ENCODE data around the gene SOWAHA.

The SOWAHA gene

DNA sequence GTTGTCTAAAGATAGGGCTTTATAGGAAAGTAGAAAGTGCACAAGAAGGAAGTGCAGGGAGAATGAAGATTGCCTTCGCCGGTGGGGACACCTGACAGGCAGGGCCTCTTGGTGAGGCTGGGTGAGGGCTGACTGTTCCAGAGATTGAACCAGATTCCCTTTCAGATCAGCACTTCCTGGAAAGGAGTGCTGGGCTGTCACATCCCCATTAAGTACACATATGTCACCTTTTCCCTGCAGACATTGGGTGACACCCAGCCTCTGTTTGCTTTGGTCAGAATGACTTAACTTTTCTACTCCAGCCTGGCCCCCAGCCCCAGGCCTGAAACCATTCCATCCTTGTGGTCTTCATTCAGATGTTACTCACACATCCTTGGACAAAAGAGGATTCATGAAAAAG, 24.8 kb downstream of the SOWAHA start:
- Histone ChIP-seq H3K9me2 (ENCODE audit: low read depth, low read length) (no peaks in the 10 kb centered on the region), H3K4me2 (ENCODE audit: low read length) (no peak overlapping the region), H3K27me3 (ENCODE audit: insufficient read depth, low read length) (no peaks in the 10 kb centered on the region), H3K4me3 (ENCODE audit: low read depth, low read length, poor library complexity, severe bottlenecking) (no peak overlapping the region), H3K79me2 (ENCODE audit: insufficient read depth, low read length) (no peaks in the 10 kb centered on the region), H3K27ac (ENCODE audit: low read depth, low read length, poor library complexity, severe bottlenecking) (no peak overlapping the region), H4K20me1 (ENCODE audit: insufficient read depth, low read length) (no peaks in the 10 kb centered on the region), H2AFZ (ENCODE audit: low read length) (no peak overlapping the region), H3K9me3 (ENCODE audit: low read length) (no peaks in the 10 kb centered on the region), H3F3A (ENCODE audit: insufficient read depth, low read length) (no peaks in the 10 kb centered on the region), H3K36me3 (ENCODE audit: insufficient read depth, low read length) (no peaks in the 10 kb centered on the region), H3K9ac (ENCODE audit: low read length) (no peak overlapping the region), H3K4me1 (ENCODE audit: insufficient read depth, low read length, severe bottlenecking) (no peaks in the 10 kb centered on the region)
- no peak for TF ChIP-seq CTCF (IDR thresholded peaks at IDR 0.05; ENCODE audit: low read length)
- no peak for TF ChIP-seq EZH2 (IDR thresholded peaks at IDR 0.05; ENCODE audit: borderline replicate concordance, low read length)

- no peak overlapping the region for H3K9ac ChIP-seq (ENCODE audit: low read length)
- no peaks in the 10 kb centered on the region for H3K36me3 ChIP-seq (ENCODE audit: insufficient read depth, low read length)
- no peaks in the 10 kb centered on the region for H3F3A ChIP-seq (ENCODE audit: insufficient read depth, low read length)
- no peak overlapping the region for H3K4me3 ChIP-seq (ENCODE audit: low read depth, low read length, poor library complexity, severe bottlenecking)
- no peak overlapping the region for H2AFZ ChIP-seq (ENCODE audit: low read length)
- 0 out of 2 replicates have a peak, but pooled peaks cover 2% of the 10 kb centered on the region for H3K9me3 ChIP-seq (ENCODE audit: low read length)
- H3K9me2 ChIP-seq (ENCODE audit: low read depth, low read length), result no peaks in the 10 kb centered on the region
- H3K4me1 ChIP-seq (ENCODE audit: insufficient read depth, low read length, severe bottlenecking), result no peaks in the 10 kb centered on the region
- H4K20me1 ChIP-seq (ENCODE audit: insufficient read depth, low read length), result no peaks in the 10 kb centered on the region
- H3K27me3 ChIP-seq (ENCODE audit: insufficient read depth, low read length), result no peaks in the 10 kb centered on the region
- H3K27ac ChIP-seq (ENCODE audit: low read depth, low read length, poor library complexity, severe bottlenecking), result no peak overlapping the region
- H3K79me2 ChIP-seq (ENCODE audit: insufficient read depth, low read length), result no peaks in the 10 kb centered on the region
- TF ChIP-seq EZH2 (IDR thresholded peaks at IDR 0.05; ENCODE audit: borderline replicate concordance, low read length), result no peak
- no peak for TF ChIP-seq CTCF (IDR thresholded peaks at IDR 0.05; ENCODE audit: low read length)
- no peak overlapping the region for H3K4me2 ChIP-seq (ENCODE audit: low read length)
Observed at GRCh38 chr5:132838516-132839282, 25.6 kb downstream of the SOWAHA start.

DNA sequence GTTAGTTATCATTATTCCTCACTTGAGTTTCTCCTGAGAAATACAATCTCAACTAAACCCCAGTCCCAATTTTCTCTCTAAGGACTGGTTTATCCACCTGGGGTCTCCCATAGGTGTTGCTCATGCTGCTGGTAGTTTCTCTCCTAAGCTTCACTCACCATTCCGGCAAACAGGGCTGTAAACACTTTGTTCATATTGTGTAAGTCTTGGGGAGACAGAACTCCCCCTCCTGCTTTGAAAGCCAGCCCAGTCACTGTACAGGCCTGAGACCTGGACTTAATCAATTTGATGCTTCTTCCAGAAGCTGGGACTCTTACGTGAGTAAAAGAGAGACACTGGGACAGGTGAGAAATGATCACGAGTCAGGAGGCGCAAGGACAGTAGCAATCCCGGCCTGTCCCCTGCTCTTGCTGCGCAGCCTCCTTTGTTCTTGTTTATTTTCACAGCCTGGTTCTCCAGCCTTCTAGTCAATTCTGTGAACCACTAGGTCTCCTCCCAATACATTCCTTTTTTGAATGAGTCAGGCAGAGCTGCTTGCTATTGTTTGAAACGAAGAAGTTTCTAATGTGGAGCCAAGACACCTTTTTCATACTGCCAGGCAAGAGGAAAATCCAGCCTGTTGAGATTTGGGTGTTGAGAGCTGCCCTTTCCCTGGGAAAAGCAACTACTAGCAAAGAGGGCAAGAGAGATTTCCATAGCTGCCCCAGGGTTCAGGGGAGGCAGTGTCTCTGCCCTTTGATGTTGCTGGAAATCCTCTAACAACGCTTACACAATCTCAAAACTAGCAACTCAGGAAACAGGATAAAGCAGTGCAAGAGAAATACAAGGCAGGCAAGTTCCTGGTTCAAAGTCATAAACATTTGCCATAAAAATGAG, 26.6 kb downstream of the SOWAHA start:
- H2AFZ ChIP-seq (ENCODE audit: low read length), result no peak overlapping the region
- H3K27ac ChIP-seq (ENCODE audit: low read depth, low read length, poor library complexity, severe bottlenecking), result no peak overlapping the region
- no peaks in the 10 kb centered on the region for H3K27me3 ChIP-seq (ENCODE audit: insufficient read depth, low read length)
- H3K4me3 ChIP-seq (ENCODE audit: low read depth, low read length, poor library complexity, severe bottlenecking), result no peak overlapping the region
- TF ChIP-seq EZH2 (IDR thresholded peaks at IDR 0.05; ENCODE audit: borderline replicate concordance, low read length) (no peak), CTCF (IDR thresholded peaks at IDR 0.05; ENCODE audit: low read length) (no peak)
- no peaks in the 10 kb centered on the region for H3K4me1 ChIP-seq (ENCODE audit: insufficient read depth, low read length, severe bottlenecking)
- H4K20me1 ChIP-seq (ENCODE audit: insufficient read depth, low read length), result no peaks in the 10 kb centered on the region
- H3F3A ChIP-seq (ENCODE audit: insufficient read depth, low read length), result no peaks in the 10 kb centered on the region
- no peaks in the 10 kb centered on the region for H3K36me3 ChIP-seq (ENCODE audit: insufficient read depth, low read length)
- no peak overlapping the region for H3K4me2 ChIP-seq (ENCODE audit: low read length)
- H3K79me2 ChIP-seq (ENCODE audit: insufficient read depth, low read length), result no peaks in the 10 kb centered on the region
- H3K9me2 ChIP-seq (ENCODE audit: low read depth, low read length), result no peaks in the 10 kb centered on the region
- no peak overlapping the region for H3K9ac ChIP-seq (ENCODE audit: low read length)
- H3K9me3 ChIP-seq (ENCODE audit: low read length), result 0 out of 2 replicates have a peak, but pooled peaks cover 2% of the 10 kb centered on the region
